ENCODE data around the gene GRIK3.
"Not testable (repeated sequence)": the region's sequence is repeated elsewhere in the genome, so short reads cannot be mapped to it uniquely, and the experiment has no call there.

Gene GRIK3

GRCh38 chr1:36776948-36777831, 257.1 kb downstream of the GRIK3 start:
- DNase-seq (ENCODE audit: low read depth, low spot score): no peak
- H3K27ac ChIP-seq: no peak overlapping the region

- H3K27ac ChIP-seq: no peak overlapping the region
- no peak for DNase-seq (ENCODE audit: low read depth, low spot score)
Observed at GRCh38 chr1:36776256-36776655, 258.1 kb downstream of the GRIK3 start.

GRCh38 chr1:36775716-36776115, 258.6 kb downstream of the GRIK3 start:
- H3K27ac ChIP-seq: no peak overlapping the region
- DNase-seq (ENCODE audit: low read depth, low spot score): no peak

- DNase-seq (ENCODE audit: low read depth, low spot score): no peak
- no peak overlapping the region for H3K27ac ChIP-seq
Observed at GRCh38 chr1:36773827-36774541, 260.3 kb downstream of the GRIK3 start.

GRCh38 chr1:36772647-36773495, 261.4 kb downstream of the GRIK3 start:
- H3K27ac ChIP-seq: no peak overlapping the region
- DNase-seq (ENCODE audit: low read depth, low spot score): no peak

GRCh38 chr1:36771660-36772284, 262.5 kb downstream of the GRIK3 start:
- no peak for DNase-seq (ENCODE audit: low read depth, low spot score)
- H3K27ac ChIP-seq: no peak overlapping the region

- DNase-seq (ENCODE audit: low read depth, low spot score): no peak
- H3K27ac ChIP-seq: no peak overlapping the region
Observed at GRCh38 chr1:36771240-36771639, 263.1 kb downstream of the GRIK3 start.

GRCh38 chr1:36769886-36770830, 264.2 kb downstream of the GRIK3 start:
- H3K27ac ChIP-seq: no peak overlapping the region
- no peak for DNase-seq (ENCODE audit: low read depth, low spot score)

- DNase-seq (ENCODE audit: low read depth, low spot score): no peak
- H3K27ac ChIP-seq: no peak overlapping the region
Observed at GRCh38 chr1:36768486-36769178, 265.7 kb downstream of the GRIK3 start.

GRCh38 chr1:36767429-36767828, 266.9 kb downstream of the GRIK3 start:
- not testable (repeated sequence) for H3K27ac ChIP-seq; DNase-seq (ENCODE audit: low read depth, low spot score)

- H3K27ac ChIP-seq: no peak overlapping the region
- DNase-seq (ENCODE audit: low read depth, low spot score): no peak
Observed at GRCh38 chr1:36766481-36766880, 267.8 kb downstream of the GRIK3 start.

- DNase-seq (ENCODE audit: low read depth, low spot score): no peak
- H3K27ac ChIP-seq: no peak overlapping the region
Observed at GRCh38 chr1:36765785-36766300, 268.5 kb downstream of the GRIK3 start.

GRCh38 chr1:36764798-36765197, 269.5 kb downstream of the GRIK3 start:
- no peak for DNase-seq (ENCODE audit: low read depth, low spot score)
- no peak overlapping the region for H3K27ac ChIP-seq

GRCh38 chr1:36763771-36764170, 270.5 kb downstream of the GRIK3 start:
- no peak for DNase-seq (ENCODE audit: low read depth, low spot score)
- H3K27ac ChIP-seq: no peak overlapping the region

- DNase-seq (ENCODE audit: low read depth, low spot score): no peak
- no peak overlapping the region for H3K27ac ChIP-seq
Observed at GRCh38 chr1:36762174-36762573, 272.1 kb downstream of the GRIK3 start.

- DNase-seq (ENCODE audit: low read depth, low spot score): no peak
- H3K27ac ChIP-seq: no peak overlapping the region
Observed at GRCh38 chr1:36761113-36761512, 273.2 kb downstream of the GRIK3 start.

GRCh38 chr1:36760081-36760480, 274.2 kb downstream of the GRIK3 start:
- no peak overlapping the region for H3K27ac ChIP-seq
- no peak for DNase-seq (ENCODE audit: low read depth, low spot score)

GRCh38 chr1:36759355-36759754, 275.0 kb downstream of the GRIK3 start:
- DNase-seq (ENCODE audit: low read depth, low spot score): no peak
- H3K27ac ChIP-seq: no peak overlapping the region

Measured in epithelial cell of prostate (primary cell).